ENCODE results near the gene ITGA5.

The ITGA5 gene

GRCh38 chr12:54392485-54393206, 26.4 kb downstream of the ITGA5 start:
- no peak for TF ChIP-seq ZNF274 (IDR thresholded peaks at IDR 0.05; ENCODE audit: low read depth, low read length)
- H3K4me3 ChIP-seq (ENCODE audit: low read length) = no peak overlapping the region

GRCh38 chr12:54390668-54391551, 28.2 kb downstream of the ITGA5 start:
- H3K4me3 ChIP-seq (ENCODE audit: low read length) = peak overlapping the region; percentile 67
- TF ChIP-seq ZNF274 (IDR thresholded peaks at IDR 0.05; ENCODE audit: low read depth, low read length) = no peak

GRCh38 chr12:54390176-54390667, 28.8 kb downstream of the ITGA5 start:
- no peak overlapping the region for H3K4me3 ChIP-seq (ENCODE audit: low read length)

GRCh38 chr12:54389607-54390175, 29.4 kb downstream of the ITGA5 start:
- no peak for TF ChIP-seq ZNF274 (IDR thresholded peaks at IDR 0.05; ENCODE audit: low read depth, low read length)
- H3K4me3 ChIP-seq (ENCODE audit: low read length) = no peak overlapping the region

More at GRCh38 chr12:54390176-54390667, 28.8 kb downstream of the ITGA5 start:
- TF ChIP-seq ZNF274 (IDR thresholded peaks at IDR 0.05; ENCODE audit: low read depth, low read length) = no peak

GRCh38 chr12:54389134-54389508, 29.9 kb downstream of the ITGA5 start:
- no peak overlapping the region for H3K4me3 ChIP-seq (ENCODE audit: low read length)
- TF ChIP-seq ZNF274 (IDR thresholded peaks at IDR 0.05; ENCODE audit: low read depth, low read length) = no peak

- H3K4me3 ChIP-seq (ENCODE audit: low read length) = no peak overlapping the region
Observed at GRCh38 chr12:54388237-54389133, 30.6 kb downstream of the ITGA5 start.

GRCh38 chr12:54387114-54387467, 32.0 kb downstream of the ITGA5 start:
- no peak for TF ChIP-seq ZNF274 (IDR thresholded peaks at IDR 0.05; ENCODE audit: low read depth, low read length)
- no peak overlapping the region for H3K4me3 ChIP-seq (ENCODE audit: low read length)

More at GRCh38 chr12:54388237-54389133, 30.6 kb downstream of the ITGA5 start:
- no peak for TF ChIP-seq ZNF274 (IDR thresholded peaks at IDR 0.05; ENCODE audit: low read depth, low read length)

- no peak for TF ChIP-seq ZNF274 (IDR thresholded peaks at IDR 0.05; ENCODE audit: low read depth, low read length)
Observed at GRCh38 chr12:54386403-54387113, 32.5 kb downstream of the ITGA5 start.

GRCh38 chr12:54385251-54385914, 33.7 kb downstream of the ITGA5 start:
- H3K4me3 ChIP-seq (ENCODE audit: low read length) = no peak overlapping the region; the same call in 1 of the 2 replicates
- no peak for TF ChIP-seq ZNF274 (IDR thresholded peaks at IDR 0.05; ENCODE audit: low read depth, low read length)

More at GRCh38 chr12:54386403-54387113, 32.5 kb downstream of the ITGA5 start:
- H3K4me3 ChIP-seq (ENCODE audit: low read length) = no peak overlapping the region

- TF ChIP-seq ZNF274 (IDR thresholded peaks at IDR 0.05; ENCODE audit: low read depth, low read length) = no peak
- H3K4me3 ChIP-seq (ENCODE audit: low read length) = no peak within 1 kb of the TSS; the same call in 1 of the 2 replicates
Observed at GRCh38 chr12:54384591-54385041, 34.5 kb downstream of the ITGA5 start, which contains the start of gene ZNF385A. TSS of gene ZNF385A (minus strand) at chr12:54384733. CDS start at chr12:54384514, 219 bp downstream.

GRCh38 chr12:54383041-54383609, 35.9 kb downstream of the ITGA5 start:
- no peak overlapping the region for H3K4me3 ChIP-seq (ENCODE audit: low read length)
- no peak for TF ChIP-seq ZNF274 (IDR thresholded peaks at IDR 0.05; ENCODE audit: low read depth, low read length)

GRCh38 chr12:54381136-54381535, 37.9 kb downstream of the ITGA5 start:
- no peak overlapping the region for H3K4me3 ChIP-seq (ENCODE audit: low read length)
- no peak for TF ChIP-seq ZNF274 (IDR thresholded peaks at IDR 0.05; ENCODE audit: low read depth, low read length)

Measured in GM08714 (cell line).